ENCODE measurements around the gene DNAJC8. TPM values are rescaled to one million over a fixed set of nuclear protein-coding genes. Genes with fewer than 3 reads are reported as not detected.

Gene DNAJC8
- total RNA-seq, 1 experiment from 2014 or later, result 127 TPM

GRCh38 chr1:28160782-28161266, 72.0 kb downstream of the DNAJC8 start:
- no peaks in the 10 kb centered on the region for H3K36me3 ChIP-seq (ENCODE audit: control insufficient read depth, insufficient read depth, low read length)
- no peaks in the 10 kb centered on the region for H3K27me3 ChIP-seq (ENCODE audit: control insufficient read depth, insufficient read depth, low read length)
- no peak overlapping the region for H3K4me3 ChIP-seq (ENCODE audit: low read depth in 2 of 2, low read length in 2 of 2)
- POLR2A ChIA-PET, result interaction anchor here (0.7 kb wide), 1 partner anchor 388 kb away, joined by 5 read pairs; the partner anchor contains the start of gene STX12
- ATAC-seq (no peak), DNase-seq (ENCODE audit: low read depth, low spot score) (no peak)
- in situ Hi-C loops (cut with HindIII; ENCODE audit: low pct_unique_long_range_greater_than_20kb, low sequenced_read_pairs), result no loop called here
- TF ChIP-seq CTCF (IDR thresholded peaks at IDR 0.05) (no peak), TCF7L2 (IDR thresholded peaks at IDR 0.05; ENCODE audit: low read depth, low read length) (no peak), REST (IDR thresholded peaks at IDR 0.05; ENCODE audit: insufficient read depth in 1 of 2, low read depth in 2 of 2, low read length in 1 of 2) (no peak), SIN3A (IDR thresholded peaks at IDR 0.05; ENCODE audit: borderline replicate concordance, insufficient read depth, low read depth, low read length) (no peak), POLR2AphosphoS5 (IDR thresholded peaks at IDR 0.05; ENCODE audit: low read depth, low read length) (no peak)
- BruUV-seq (replicated peaks), result no TSS peak
- CTCF ChIA-PET, result no interaction called here
- no peaks in the 10 kb centered on the region for H3K4me1 ChIP-seq (ENCODE audit: control insufficient read depth, insufficient read depth, low read length)
- intact Hi-C loops (cut with micrococcal nuclease; ENCODE audit: unreplicated experiment), result no loop called here
- no peak overlapping the region for H3K27ac ChIP-seq (ENCODE audit: low read length)
- H3K9me3 ChIP-seq (ENCODE audit: control insufficient read depth, insufficient read depth, low read depth, low read length), result no peaks in the 10 kb centered on the region

GRCh38 chr1:28159680-28160079, 73.1 kb downstream of the DNAJC8 start:
- no peak for TF ChIP-seq REST (IDR thresholded peaks at IDR 0.05; ENCODE audit: insufficient read depth in 1 of 2, low read depth in 2 of 2, low read length in 1 of 2)
- no peak for TF ChIP-seq TCF7L2 (IDR thresholded peaks at IDR 0.05; ENCODE audit: low read depth, low read length)
- TF ChIP-seq SIN3A (IDR thresholded peaks at IDR 0.05; ENCODE audit: borderline replicate concordance, insufficient read depth, low read depth, low read length), result no peak
- TF ChIP-seq POLR2AphosphoS5 (IDR thresholded peaks at IDR 0.05; ENCODE audit: low read depth, low read length), result no peak
- no peak for TF ChIP-seq CTCF (IDR thresholded peaks at IDR 0.05)
- ATAC-seq (no peak), DNase-seq (ENCODE audit: low read depth, low spot score) (no peak)
- Histone ChIP-seq H3K36me3 (ENCODE audit: control insufficient read depth, insufficient read depth, low read length) (no peaks in the 10 kb centered on the region), H3K4me3 (ENCODE audit: low read depth in 2 of 2, low read length in 2 of 2) (no peak overlapping the region), H3K9me3 (ENCODE audit: control insufficient read depth, insufficient read depth, low read depth, low read length) (no peaks in the 10 kb centered on the region), H3K4me1 (ENCODE audit: control insufficient read depth, insufficient read depth, low read length) (no peaks in the 10 kb centered on the region), H3K27ac (ENCODE audit: low read length) (no peak overlapping the region), H3K27me3 (ENCODE audit: control insufficient read depth, insufficient read depth, low read length) (no peaks in the 10 kb centered on the region)
- ChIA-PET POLR2A (interaction anchor here (0.6 to 0.7 kb wide), 2 partner anchors 18 to 236 kb away, joined by 5 to 7 read pairs; no protein-coding TSS in a partner anchor), CTCF (no interaction called here)
- BruUV-seq (replicated peaks), result no TSS peak
- in situ Hi-C loops (cut with HindIII; ENCODE audit: low pct_unique_long_range_greater_than_20kb, low sequenced_read_pairs), result no loop called here
- intact Hi-C loops (cut with micrococcal nuclease; ENCODE audit: unreplicated experiment), result no loop called here

Data from Panc1 (cell line).